Measurements from ENCODE around the gene ZMIZ1. TPM values are rescaled to one million over a fixed set of nuclear protein-coding genes. Genes with fewer than 3 reads are reported as not detected.

The ZMIZ1 gene
- total RNA-seq, 2 donors from 2014 or later = 27.2 to 42.2 TPM

DNA sequence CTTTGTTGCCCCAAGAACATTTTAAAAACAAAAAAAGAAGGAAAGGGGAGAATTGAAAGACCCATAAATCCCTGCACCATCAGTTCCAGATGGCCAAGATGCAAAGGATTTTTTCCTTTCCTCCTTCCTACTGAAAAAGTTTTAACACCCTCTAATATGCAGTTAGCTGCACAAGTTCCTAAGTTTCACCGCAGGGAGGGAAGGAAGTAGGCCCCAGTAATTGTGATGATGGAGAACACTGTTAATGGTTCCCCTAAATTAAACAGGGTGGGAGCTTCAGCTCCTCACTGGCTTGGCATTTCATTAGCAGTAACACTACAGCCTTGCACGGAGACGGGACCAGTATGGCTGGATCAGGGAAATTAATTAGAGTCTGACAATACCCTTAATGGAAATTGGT is 214.8 kb downstream of the ZMIZ1 start:
- H3K36me3 ChIP-seq (replicated peaks in 1 of 2; ENCODE audit: insufficient read depth in 1 of 2, low read depth in 2 of 2) = peaks cover 0 to 5% of the 10 kb centered on the region in 2 donors
- intact Hi-C loops (cut with DNase I) = no loop called here
- H3K27ac ChIP-seq = no peak overlapping the region
- no peak for ATAC-seq
- H3K4me3 ChIP-seq = no peak overlapping the region
- no peak for TF ChIP-seq POLR2A (IDR thresholded peaks at IDR 0.05)
- TF ChIP-seq, protein P1, sequence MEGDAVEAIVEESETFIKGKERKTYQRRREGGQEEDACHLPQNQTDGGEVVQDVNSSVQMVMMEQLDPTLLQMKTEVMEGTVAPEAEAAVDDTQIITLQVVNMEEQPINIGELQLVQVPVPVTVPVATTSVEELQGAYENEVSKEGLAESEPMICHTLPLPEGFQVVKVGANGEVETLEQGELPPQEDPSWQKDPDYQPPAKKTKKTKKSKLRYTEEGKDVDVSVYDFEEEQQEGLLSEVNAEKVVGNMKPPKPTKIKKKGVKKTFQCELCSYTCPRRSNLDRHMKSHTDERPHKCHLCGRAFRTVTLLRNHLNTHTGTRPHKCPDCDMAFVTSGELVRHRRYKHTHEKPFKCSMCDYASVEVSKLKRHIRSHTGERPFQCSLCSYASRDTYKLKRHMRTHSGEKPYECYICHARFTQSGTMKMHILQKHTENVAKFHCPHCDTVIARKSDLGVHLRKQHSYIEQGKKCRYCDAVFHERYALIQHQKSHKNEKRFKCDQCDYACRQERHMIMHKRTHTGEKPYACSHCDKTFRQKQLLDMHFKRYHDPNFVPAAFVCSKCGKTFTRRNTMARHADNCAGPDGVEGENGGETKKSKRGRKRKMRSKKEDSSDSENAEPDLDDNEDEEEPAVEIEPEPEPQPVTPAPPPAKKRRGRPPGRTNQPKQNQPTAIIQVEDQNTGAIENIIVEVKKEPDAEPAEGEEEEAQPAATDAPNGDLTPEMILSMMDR (IDR thresholded peaks at IDR 0.05) = no peak
- no peak for DNase-seq
- no peaks in the 10 kb centered on the region for H3K27me3 ChIP-seq
- WGBS, 2 donors = 71 to 77% methylated on average over 3 of the region's 3 CpGs
- H3K9me3 ChIP-seq = no peaks in the 10 kb centered on the region
- H3K4me1 ChIP-seq = peaks cover 12% of the 10 kb centered on the region

DNA sequence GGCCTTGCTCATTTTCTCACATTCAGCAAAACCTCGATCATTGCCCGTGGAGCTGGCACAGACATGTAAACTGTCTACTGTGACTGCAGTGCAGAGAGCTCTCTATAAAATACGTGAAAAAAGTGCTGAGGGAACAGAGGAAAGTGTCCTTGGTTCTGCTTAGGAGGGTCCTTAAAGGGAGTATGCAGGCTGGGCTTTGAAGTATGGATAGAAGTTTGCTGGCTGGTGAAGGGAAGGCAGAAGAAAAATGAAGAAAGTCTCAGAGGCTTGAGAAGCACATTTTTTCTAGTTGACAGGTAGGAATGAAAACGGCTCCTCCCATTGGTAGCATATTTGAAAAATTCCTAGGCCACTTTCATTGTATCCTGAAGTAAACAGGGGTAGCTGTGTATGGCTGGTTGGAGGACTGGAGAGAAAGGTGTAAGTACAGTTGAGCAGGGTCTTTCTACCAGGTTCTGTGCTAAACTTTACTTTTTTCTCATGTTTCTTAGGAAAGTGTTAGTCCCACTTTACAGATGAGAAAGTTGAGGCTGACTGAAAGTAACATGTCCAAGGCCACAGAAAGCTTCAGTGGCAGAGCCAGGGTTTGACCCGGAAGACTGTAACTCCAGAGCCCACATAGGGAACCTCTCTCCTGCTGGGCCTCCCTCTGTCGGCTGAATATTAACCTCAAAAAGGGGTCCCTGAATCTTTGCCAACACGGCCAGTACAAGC is 215.5 kb downstream of the ZMIZ1 start:
- Histone ChIP-seq H3K27ac (peak overlapping the region in 1 of 4 donors; percentile 50), H3K9me3 (no peaks in the 10 kb centered on the region), H3K27me3 (no peaks in the 10 kb centered on the region), H3K4me3 (no peak overlapping the region), H3K4me1 (peaks cover 12% of the 10 kb centered on the region), H3K36me3 (replicated peaks in 1 of 2; ENCODE audit: insufficient read depth in 1 of 2, low read depth in 2 of 2) (peaks cover 0 to 5% of the 10 kb centered on the region in 2 donors)
- WGBS, 2 donors = 81 to 89% methylated on average over 7 of the region's 7 CpGs
- DNase-seq (no peak), ATAC-seq (no peak)
- intact Hi-C loops (cut with DNase I) = no loop called here
- TF ChIP-seq POLR2A (IDR thresholded peaks at IDR 0.05) = no peak
- TF ChIP-seq, protein P1 (IDR thresholded peaks at IDR 0.05) = no peak

DNA sequence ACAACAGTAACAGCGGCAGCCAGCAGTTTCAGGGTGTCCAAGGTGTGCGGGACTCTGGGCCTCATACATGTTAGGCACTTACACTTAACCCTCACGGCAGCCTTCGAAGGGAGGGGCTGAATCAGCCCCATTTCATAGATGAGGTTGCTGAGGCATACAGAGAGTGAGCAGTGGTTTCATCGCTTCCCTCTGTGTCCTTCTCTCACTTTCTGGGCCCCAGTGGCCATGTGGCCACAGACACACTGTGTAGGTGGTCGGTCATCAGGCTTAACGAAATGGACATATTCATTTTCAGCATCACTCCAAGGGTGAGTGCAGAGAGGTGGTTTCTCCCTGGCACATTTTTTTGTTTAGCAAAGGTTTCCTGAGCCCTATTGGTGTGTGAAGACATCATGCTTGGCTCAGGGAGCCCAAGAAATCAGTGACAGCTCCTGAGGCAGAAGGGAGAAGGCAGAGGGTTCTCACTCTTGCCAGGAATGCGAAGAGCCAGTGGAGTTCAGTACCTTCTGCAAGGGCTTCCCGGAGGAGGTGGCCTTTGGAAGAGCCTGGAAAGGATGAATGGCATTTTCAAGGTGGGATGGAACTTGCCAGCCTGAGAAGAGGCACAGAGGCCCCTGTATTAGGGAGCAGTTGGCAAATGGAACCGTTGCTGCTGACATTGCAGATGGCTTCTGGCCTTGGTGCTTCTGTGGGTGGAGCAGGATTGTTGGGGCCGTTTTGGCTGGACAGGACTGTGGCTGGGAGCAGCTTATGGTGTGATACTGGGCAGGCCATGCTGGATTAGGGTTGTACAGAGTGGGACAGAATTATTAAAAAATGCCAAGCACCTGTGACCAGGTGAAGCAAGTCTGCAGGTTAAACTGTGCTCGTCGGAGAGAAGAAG is 216.8 kb downstream of the ZMIZ1 start:
- no peak overlapping the region for H3K4me3 ChIP-seq
- no peaks in the 10 kb centered on the region for H3K27me3 ChIP-seq
- peaks cover 0 to 8% of the 10 kb centered on the region in 2 donors for H3K36me3 ChIP-seq (replicated peaks in 1 of 2; ENCODE audit: insufficient read depth in 1 of 2, low read depth in 2 of 2)
- peak overlapping the region in 2 of 4 donors; percentile 45 to 50 for H3K27ac ChIP-seq
- intact Hi-C loops (cut with DNase I) = no loop called here
- 70 to 77% methylated on average over 12 to 13 of the region's 13 CpGs for WGBS, 2 donors
- ATAC-seq (no peak), DNase-seq (no peak)
- no peaks in the 10 kb centered on the region for H3K9me3 ChIP-seq
- H3K4me1 ChIP-seq = peaks cover 12% of the 10 kb centered on the region
- no peak for TF ChIP-seq POLR2A (IDR thresholded peaks at IDR 0.05)
- TF ChIP-seq, protein P1 (IDR thresholded peaks at IDR 0.05) = no peak

DNA sequence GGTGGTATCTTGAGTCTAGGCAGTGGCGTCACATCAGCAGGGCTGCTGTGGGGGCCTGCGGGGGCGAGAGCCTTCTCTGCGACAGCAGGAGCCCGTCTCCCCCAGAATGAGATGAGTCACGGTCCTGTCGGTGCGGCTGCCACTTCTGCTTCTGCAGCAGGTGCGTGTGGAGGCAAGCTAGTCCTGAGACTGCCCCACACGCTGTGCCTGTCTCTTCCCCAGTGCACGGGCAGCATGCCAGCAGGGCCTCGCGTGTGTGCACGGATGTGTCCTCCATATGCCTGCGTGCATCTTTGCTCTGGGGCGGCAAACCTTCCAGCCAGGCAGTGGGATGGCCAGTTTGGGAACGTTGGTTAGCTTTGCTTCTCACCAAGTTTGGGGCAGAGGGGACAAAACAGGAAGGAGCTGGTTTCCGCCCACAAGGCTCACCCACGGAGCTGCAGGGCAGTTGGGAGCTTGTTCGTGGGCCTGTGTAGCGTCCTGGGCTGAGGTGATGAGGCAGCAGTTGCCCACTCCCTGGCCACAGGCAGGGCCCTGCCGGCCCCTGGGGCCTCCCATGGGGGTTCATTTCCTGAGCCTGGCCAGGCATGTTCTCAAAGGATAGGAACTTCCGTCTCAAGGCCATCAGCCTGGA is 217.7 kb downstream of the ZMIZ1 start:
- intact Hi-C loops (cut with DNase I) = no loop called here
- 71 to 80% methylated on average over 4 to 23 of the region's 23 CpGs for WGBS, 2 donors
- Histone ChIP-seq H3K27me3 (no peaks in the 10 kb centered on the region), H3K4me3 (no peak overlapping the region), H3K27ac (peak overlapping the region in 2 of 4 donors; percentile 45 to 60), H3K4me1 (peaks cover 12% of the 10 kb centered on the region), H3K9me3 (no peaks in the 10 kb centered on the region), H3K36me3 (replicated peaks in 1 of 2; ENCODE audit: insufficient read depth in 1 of 2, low read depth in 2 of 2) (peaks cover 0 to 13% of the 10 kb centered on the region in 2 donors)
- TF ChIP-seq POLR2A (IDR thresholded peaks at IDR 0.05) = peak in 1 of 3 donors; percentile 15
- TF ChIP-seq, protein P1 (IDR thresholded peaks at IDR 0.05) = no peak
- ATAC-seq = peak; percentile 33
- peak; percentile 48 to 87 (median 70) for DNase-seq

Measured in body of pancreas (tissue), 4 donors.